H9 (cell line): Measurements from ENCODE around the gene ZNF292. TPM values are rescaled to one million over a fixed set of nuclear protein-coding genes. Genes with fewer than 3 reads are reported as not detected.

ENCODE experiments used
- DNase-seq: peaks from one replicate; pipeline ENCODE4 v3.0.0-alpha.2; 2017
- H2AFZ ChIP-seq: one replicate; pipeline ENCODE4 v1.6.1; 2013; ENCODE audit warnings: mild to moderate bottlenecking, low read length, control low read depth, moderate library complexity
- H2AK5ac ChIP-seq: 2 replicates; pipeline ENCODE4 v1.6.1; 2013; ENCODE audit warnings: low read length, control low read depth, mixed read lengths; ENCODE audit not compliant: insufficient read length
- H2BK120ac ChIP-seq: one replicate; pipeline ENCODE4 v1.6.1; 2013; ENCODE audit warnings: low read depth, mild to moderate bottlenecking, low read length, control low read depth, inconsistent platforms; ENCODE audit not compliant: poor library complexity, severe bottlenecking
- H2BK12ac ChIP-seq: 2 replicates; pipeline ENCODE4 v1.6.1; 2013; ENCODE audit warnings: low read length, control low read depth, mixed read lengths, low read depth; ENCODE audit not compliant: insufficient read length
- H2BK15ac ChIP-seq: 2 replicates; pipeline ENCODE4 v1.6.1; 2013; ENCODE audit warnings: low read depth, low read length, control low read depth
- H2BK20ac ChIP-seq: one replicate; pipeline ENCODE4 v1.6.1; 2013; ENCODE audit warnings: low read depth, mild to moderate bottlenecking, low read length, control low read depth, inconsistent platforms; ENCODE audit not compliant: poor library complexity, severe bottlenecking
- H2BK5ac ChIP-seq: 2 replicates; pipeline ENCODE4 v1.6.1; 2013; ENCODE audit warnings: low read length, control low read depth, mixed read lengths; ENCODE audit not compliant: insufficient read length
- H3K14ac ChIP-seq: 2 replicates; pipeline ENCODE4 v1.6.1; 2013; ENCODE audit warnings: low read length, control low read depth; ENCODE audit not compliant: insufficient read depth
- H3K18ac ChIP-seq: 2 replicates; pipeline ENCODE4 v1.6.1; 2013; ENCODE audit warnings: low read depth, mild to moderate bottlenecking, mixed read lengths, low read length, control low read depth; ENCODE audit not compliant: insufficient read length
- H3K23ac ChIP-seq: 2 replicates; pipeline ENCODE4 v1.6.1; 2013; ENCODE audit warnings: low read length, control low read depth, mixed read lengths, low read depth; ENCODE audit not compliant: insufficient read length
- H3K23me2 ChIP-seq: 2 replicates; pipeline ENCODE4 v1.6.1; 2013; ENCODE audit warnings: low read depth, mild to moderate bottlenecking, mixed read lengths, low read length, control low read depth; ENCODE audit not compliant: insufficient read length, poor library complexity, severe bottlenecking
- H3K27ac ChIP-seq: 2 replicates; pipeline ENCODE4 v1.5.1; 2013; ENCODE audit warnings: low read length, control low read depth, mixed read lengths, low read depth; ENCODE audit not compliant: insufficient read length
- H3K27me3 ChIP-seq: 2 replicates; pipeline ENCODE4 v1.6.1; 2013; ENCODE audit warnings: low read length, control low read depth, inconsistent platforms; ENCODE audit not compliant: insufficient read depth
- H3K4ac ChIP-seq: 2 replicates; pipeline ENCODE4 v1.6.1; 2013; ENCODE audit warnings: low read depth, mild to moderate bottlenecking, control low read depth, inconsistent platforms, low read length, moderate library complexity
- H3K4me1 ChIP-seq: 2 replicates; pipeline ENCODE4 v1.6.1; 2013; ENCODE audit warnings: low read length, control low read depth, inconsistent platforms; ENCODE audit not compliant: insufficient read depth
- H3K4me2 ChIP-seq: 2 replicates; pipeline ENCODE4 v1.6.1; 2013; ENCODE audit warnings: low read length, control low read depth, mixed read lengths; ENCODE audit not compliant: insufficient read length, insufficient read depth
- H3K56ac ChIP-seq: 2 replicates; pipeline ENCODE4 v1.6.1; 2013; ENCODE audit warnings: low read depth, mild to moderate bottlenecking, mixed read lengths, low read length, control low read depth; ENCODE audit not compliant: insufficient read length
- H3K79me1 ChIP-seq: 2 replicates; pipeline ENCODE4 v1.6.1; 2013; ENCODE audit warnings: low read depth, mild to moderate bottlenecking, moderate library complexity, low read length, control low read depth, inconsistent platforms; ENCODE audit not compliant: insufficient read depth, poor library complexity, severe bottlenecking
- H3K79me2 ChIP-seq: 2 replicates; pipeline ENCODE4 v1.6.1; 2013; ENCODE audit warnings: low read length, control low read depth, inconsistent platforms; ENCODE audit not compliant: insufficient read depth
- H3K9ac ChIP-seq: 2 replicates; pipeline ENCODE4 v1.6.1; 2013; ENCODE audit warnings: low read length, control low read depth, mixed read lengths; ENCODE audit not compliant: insufficient read length; ENCODE audit errors: extremely low read depth
- H3K9me3 ChIP-seq: one replicate; pipeline ENCODE4 v1.6.1; 2013; ENCODE audit warnings: low read depth, low read length, inconsistent platforms; ENCODE audit not compliant: control insufficient read depth
- H3T11ph ChIP-seq: one replicate; pipeline ENCODE4 v1.6.1; 2013; ENCODE audit warnings: mild to moderate bottlenecking, low read length, control low read depth, inconsistent platforms
- H4K20me1 ChIP-seq: one replicate; pipeline ENCODE4 v1.6.1; 2013; ENCODE audit not compliant: control insufficient read depth, insufficient read length, insufficient read depth
- H4K5ac ChIP-seq: 2 replicates; pipeline ENCODE4 v1.6.1; 2013; ENCODE audit warnings: low read depth, mild to moderate bottlenecking, mixed read lengths, low read length, control low read depth; ENCODE audit not compliant: insufficient read length
- H4K8ac ChIP-seq: replicated peaks from 2 replicates; pipeline ENCODE4 v1.6.1; 2013; ENCODE audit warnings: low read length, control low read depth, mixed read lengths, low read depth; ENCODE audit not compliant: insufficient read length
- H4K91ac ChIP-seq: 2 replicates; pipeline ENCODE4 v1.6.1; 2013; ENCODE audit warnings: low read depth, mild to moderate bottlenecking, moderate library complexity, mixed read lengths, low read length, control low read depth; ENCODE audit not compliant: insufficient read length
- H3K27ac Mint-ChIP-seq, 3 experiments: 2 replicates in 2 of 3; 3 replicates in 1 of 3; pipeline ENCODE4 v1.8.0; 2020 to 2021; ENCODE audit warnings: mixed read lengths in 3 of 3, mild to moderate bottlenecking in 1 of 3, moderate library complexity in 1 of 3
- H3K27me3 Mint-ChIP-seq: 2 replicates; pipeline ENCODE4 v1.8.0; 2021; ENCODE audit warnings: low read depth, mild to moderate bottlenecking, moderate library complexity, mixed read lengths
- H3K36me3 Mint-ChIP-seq, 3 experiments: 2 replicates in 2 of 3; 3 replicates in 1 of 3; pipeline ENCODE4 v1.8.0; 2020 to 2021; ENCODE audit warnings: low read depth in 3 of 3, mixed read lengths in 3 of 3; ENCODE audit not compliant: insufficient read depth in 1 of 3
- H3K4me1 Mint-ChIP-seq, 2 experiments: 2 replicates each; pipeline ENCODE4 v1.8.0; 2020; ENCODE audit warnings: mixed read lengths in 2 of 2
- H3K4me3 Mint-ChIP-seq, 2 experiments: 2 replicates in 1 of 2; 3 replicates in 1 of 2; pipeline ENCODE4 v1.8.0; 2020 to 2021; ENCODE audit warnings: mild to moderate bottlenecking in 2 of 2, mixed read lengths in 2 of 2, moderate library complexity in 1 of 2
- H3K9me3 Mint-ChIP-seq, 2 experiments: 2 replicates in 1 of 2; 3 replicates in 1 of 2; pipeline ENCODE4 v1.8.0; 2020; ENCODE audit warnings: mild to moderate bottlenecking in 2 of 2, mixed read lengths in 2 of 2, moderate library complexity in 1 of 2
- WGBS: extraction: QIAGEN DNeasy Blood & Tissue Kit; methylation state at CpG from one replicate; pipeline ENCODE4 v1.1.7; 2013; ENCODE audit warnings: missing lambda C conversion rate, low lambda C conversion rate, mixed read lengths; ENCODE audit not compliant: insufficient read length; ENCODE audit errors: extremely low coverage; 5-methylcytosine and 5-hydroxymethylcytosine counted together
- total RNA-seq: library from RNA; stranded (reverse); gene quantifications from 2 replicates; pipeline ENCODE4 v1.2.1, GENCODE V29; 2021
- TF ChIP-seq, protein P1 (sequence below): fragments of 200-600 bp; sonication (generic); conservative IDR thresholded peaks from 3 replicates; pipeline ENCODE4 v1.8.0; 2021; ENCODE audit warnings: antibody characterized with exemption, mild to moderate bottlenecking

Gene ZNF292
- total RNA-seq, 1 experiment from 2014 or later, result 38.7 TPM

GRCh38 chr6:87276624-87277023, 121.3 kb downstream of the ZNF292 start:
- no peak overlapping the region for H2AFZ ChIP-seq
- no peaks in the 10 kb centered on the region for H3K27me3 ChIP-seq
- WGBS, result no CpG with 5 or more reads among the region's 1 CpG
- no peak overlapping the region for H2BK12ac ChIP-seq
- H3K4me1 ChIP-seq, result peaks cover under 1% of the 10 kb centered on the region; the same call in 1 of the 2 replicates
- Mint-ChIP-seq H3K27me3 (no peaks in the 10 kb centered on the region; the same call in 1 of the 2 replicates), H3K27ac (no peak overlapping the region), H3K36me3 (no peaks in the 10 kb centered on the region), H3K4me3 (no peak overlapping the region), H3K4me1 (no peaks in the 10 kb centered on the region), H3K9me3 (no peaks in the 10 kb centered on the region)
- H4K20me1 ChIP-seq, result no peaks in the 10 kb centered on the region
- H3K27ac ChIP-seq, result no peak overlapping the region
- no peak overlapping the region for H2BK15ac ChIP-seq
- H2BK5ac ChIP-seq, result no peak overlapping the region
- no peak overlapping the region for H2AK5ac ChIP-seq
- H2BK120ac ChIP-seq, result no peak overlapping the region
- TF ChIP-seq, protein P1, sequence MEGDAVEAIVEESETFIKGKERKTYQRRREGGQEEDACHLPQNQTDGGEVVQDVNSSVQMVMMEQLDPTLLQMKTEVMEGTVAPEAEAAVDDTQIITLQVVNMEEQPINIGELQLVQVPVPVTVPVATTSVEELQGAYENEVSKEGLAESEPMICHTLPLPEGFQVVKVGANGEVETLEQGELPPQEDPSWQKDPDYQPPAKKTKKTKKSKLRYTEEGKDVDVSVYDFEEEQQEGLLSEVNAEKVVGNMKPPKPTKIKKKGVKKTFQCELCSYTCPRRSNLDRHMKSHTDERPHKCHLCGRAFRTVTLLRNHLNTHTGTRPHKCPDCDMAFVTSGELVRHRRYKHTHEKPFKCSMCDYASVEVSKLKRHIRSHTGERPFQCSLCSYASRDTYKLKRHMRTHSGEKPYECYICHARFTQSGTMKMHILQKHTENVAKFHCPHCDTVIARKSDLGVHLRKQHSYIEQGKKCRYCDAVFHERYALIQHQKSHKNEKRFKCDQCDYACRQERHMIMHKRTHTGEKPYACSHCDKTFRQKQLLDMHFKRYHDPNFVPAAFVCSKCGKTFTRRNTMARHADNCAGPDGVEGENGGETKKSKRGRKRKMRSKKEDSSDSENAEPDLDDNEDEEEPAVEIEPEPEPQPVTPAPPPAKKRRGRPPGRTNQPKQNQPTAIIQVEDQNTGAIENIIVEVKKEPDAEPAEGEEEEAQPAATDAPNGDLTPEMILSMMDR, result no peak
- H3K23ac ChIP-seq, result no peak overlapping the region
- no peak overlapping the region for H3K4ac ChIP-seq
- no peak overlapping the region for H2BK20ac ChIP-seq
- no peaks in the 10 kb centered on the region for H3K23me2 ChIP-seq
- H3T11ph ChIP-seq, result no peak overlapping the region
- H3K56ac ChIP-seq, result no peak overlapping the region
- no peak for DNase-seq
- no peak overlapping the region for H3K18ac ChIP-seq
- H3K9me3 ChIP-seq, result no peaks in the 10 kb centered on the region
- H3K14ac ChIP-seq, result no peak overlapping the region
- H3K4me2 ChIP-seq, result no peak overlapping the region
- H4K8ac ChIP-seq, result no peak overlapping the region
- no peak overlapping the region for H4K5ac ChIP-seq
- no peak overlapping the region for H4K91ac ChIP-seq
- H3K9ac ChIP-seq, result no peak overlapping the region
- no peaks in the 10 kb centered on the region for H3K79me2 ChIP-seq
- no peaks in the 10 kb centered on the region for H3K79me1 ChIP-seq
